ENCODE results near the gene TRIM47. TPM values are rescaled to one million over a fixed set of nuclear protein-coding genes. Genes with fewer than 3 reads are reported as not detected.

Gene TRIM47
- total RNA-seq, 1 experiment from 2014 or later: 6.9 TPM

DNA sequence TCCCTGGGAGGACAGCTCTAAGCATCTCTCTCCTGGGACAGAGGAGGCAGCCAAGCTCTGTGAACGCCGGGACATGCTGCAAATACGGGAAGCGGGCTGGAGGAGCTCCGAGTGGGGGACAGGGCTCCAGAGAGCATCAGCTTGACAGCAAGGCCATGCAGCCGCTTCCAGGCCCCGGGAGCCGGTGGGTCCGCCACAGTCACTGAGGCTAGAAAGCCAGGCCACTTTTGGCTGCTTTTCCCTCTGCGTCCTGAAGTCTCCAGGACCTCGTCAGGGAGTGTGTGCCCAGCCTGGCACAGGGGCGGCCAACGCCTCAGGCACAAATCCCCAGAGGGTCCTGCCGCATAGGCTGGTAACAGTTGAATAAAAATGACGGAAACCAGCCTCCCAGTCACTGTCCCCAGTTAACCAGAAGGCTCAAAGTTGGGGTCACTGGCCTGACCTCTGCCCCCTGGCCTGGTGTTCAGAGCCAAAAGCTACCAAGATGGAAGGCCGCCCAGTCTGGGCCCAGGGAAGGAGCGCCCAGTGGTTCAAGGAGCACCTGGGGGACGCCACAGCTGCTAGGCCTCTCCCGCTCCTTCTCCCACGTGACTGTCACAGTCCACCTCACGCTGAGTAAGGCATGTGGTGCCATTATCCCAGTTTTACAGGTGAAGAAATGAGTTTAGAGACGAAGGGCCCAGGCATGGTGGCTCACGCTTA, 21.5 kb upstream of the TRIM47 start:
- Histone ChIP-seq H3K9ac (ENCODE audit: extremely low read depth, insufficient read length, low read length) (no peak overlapping the region), H3K56ac (ENCODE audit: insufficient read length, low read depth, low read length) (no peak overlapping the region), H2BK120ac (ENCODE audit: low read depth, low read length, poor library complexity, severe bottlenecking) (no peak overlapping the region), H3K4ac (ENCODE audit: low read depth, low read length) (no peak overlapping the region), H3K4me1 (ENCODE audit: insufficient read depth, low read length) (no peaks in the 10 kb centered on the region; the same call in 1 of the 2 replicates), H4K5ac (ENCODE audit: insufficient read length, low read depth, low read length) (no peak overlapping the region), H2BK5ac (ENCODE audit: insufficient read length, low read length) (no peak overlapping the region), H2AK5ac (ENCODE audit: insufficient read length, low read length) (no peak overlapping the region), H3K18ac (ENCODE audit: insufficient read length, low read depth, low read length) (no peak overlapping the region), H2BK20ac (ENCODE audit: low read depth, low read length, poor library complexity, severe bottlenecking) (no peak overlapping the region), H3K79me1 (ENCODE audit: insufficient read depth, low read depth, low read length, poor library complexity, severe bottlenecking) (no peaks in the 10 kb centered on the region), H3K4me2 (ENCODE audit: insufficient read depth, insufficient read length, low read length) (no peak overlapping the region), H4K20me1 (ENCODE audit: control insufficient read depth, insufficient read depth, insufficient read length) (no peaks in the 10 kb centered on the region), H3T11ph (ENCODE audit: low read length) (no peak overlapping the region), H3K9me3 (ENCODE audit: control insufficient read depth, low read depth, low read length) (no peaks in the 10 kb centered on the region), H3K27me3 (ENCODE audit: insufficient read depth, low read length) (no peaks in the 10 kb centered on the region), H3K27ac (ENCODE audit: insufficient read length, low read depth, low read length) (no peak overlapping the region), H4K91ac (ENCODE audit: insufficient read length, low read depth, low read length) (no peak overlapping the region), H3K23ac (ENCODE audit: insufficient read length, low read depth, low read length) (no peak overlapping the region), H3K14ac (ENCODE audit: insufficient read depth, low read length) (no peak overlapping the region), H3K23me2 (ENCODE audit: insufficient read length, low read depth, low read length, poor library complexity, severe bottlenecking) (peaks cover 13% of the 10 kb centered on the region), H2AFZ (ENCODE audit: low read length) (no peak overlapping the region), H4K8ac (replicated peaks; ENCODE audit: insufficient read length, low read depth, low read length) (no peak overlapping the region), H3K79me2 (ENCODE audit: insufficient read depth, low read length) (no peaks in the 10 kb centered on the region), H2BK15ac (ENCODE audit: low read depth, low read length) (no peak overlapping the region), H2BK12ac (ENCODE audit: insufficient read length, low read depth, low read length) (no peak overlapping the region)
- H3K27me3 Mint-ChIP-seq (ENCODE audit: low read depth): no peaks in the 10 kb centered on the region; the same call in 1 of the 2 replicates
- H3K4me3 Mint-ChIP-seq: no peak overlapping the region
- no CpG with 5 or more reads among the region's 23 CpGs for WGBS (ENCODE audit: extremely low coverage, insufficient read length, low lambda C conversion rate)
- peaks cover 16 to 22% of the 10 kb centered on the region in 2 experiments for H3K4me1 Mint-ChIP-seq
- no peaks in the 10 kb centered on the region for H3K9me3 Mint-ChIP-seq
- H3K27ac Mint-ChIP-seq: no peak overlapping the region; a peak in 1 of 7 replicates
- H3K36me3 Mint-ChIP-seq (ENCODE audit: insufficient read depth in 1 of 3, low read depth in 3 of 3): peaks cover 17 to 47% (median 40%) of the 10 kb centered on the region in 3 experiments
- TF ChIP-seq, protein P1, sequence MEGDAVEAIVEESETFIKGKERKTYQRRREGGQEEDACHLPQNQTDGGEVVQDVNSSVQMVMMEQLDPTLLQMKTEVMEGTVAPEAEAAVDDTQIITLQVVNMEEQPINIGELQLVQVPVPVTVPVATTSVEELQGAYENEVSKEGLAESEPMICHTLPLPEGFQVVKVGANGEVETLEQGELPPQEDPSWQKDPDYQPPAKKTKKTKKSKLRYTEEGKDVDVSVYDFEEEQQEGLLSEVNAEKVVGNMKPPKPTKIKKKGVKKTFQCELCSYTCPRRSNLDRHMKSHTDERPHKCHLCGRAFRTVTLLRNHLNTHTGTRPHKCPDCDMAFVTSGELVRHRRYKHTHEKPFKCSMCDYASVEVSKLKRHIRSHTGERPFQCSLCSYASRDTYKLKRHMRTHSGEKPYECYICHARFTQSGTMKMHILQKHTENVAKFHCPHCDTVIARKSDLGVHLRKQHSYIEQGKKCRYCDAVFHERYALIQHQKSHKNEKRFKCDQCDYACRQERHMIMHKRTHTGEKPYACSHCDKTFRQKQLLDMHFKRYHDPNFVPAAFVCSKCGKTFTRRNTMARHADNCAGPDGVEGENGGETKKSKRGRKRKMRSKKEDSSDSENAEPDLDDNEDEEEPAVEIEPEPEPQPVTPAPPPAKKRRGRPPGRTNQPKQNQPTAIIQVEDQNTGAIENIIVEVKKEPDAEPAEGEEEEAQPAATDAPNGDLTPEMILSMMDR (conservative IDR thresholded peaks at IDR 0.05): no peak
- no peak for DNase-seq

All from H9 (cell line).